Omental fat pad (tissue), 4 donors: ENCODE measurements around the gene C5orf58. TPM values are rescaled to one million over a fixed set of nuclear protein-coding genes. Genes with fewer than 3 reads are reported as not detected.

Experiments
- ATAC-seq: fragments of 150-250 bp; one replicate; pipeline ENCODE4 v1.9.1; 2016; ENCODE audit warnings: mild to moderate bottlenecking, moderate library complexity; ENCODE audit not compliant: low FRiP score
- DNase-seq: peaks from one replicate; pipeline ENCODE4 v3.0.0-alpha.2; 2019; ENCODE audit warnings: low spot score
- CTCF ChIP-seq, 3 donors: fragments of 450-650 bp; IDR thresholded peaks; one replicate each; pipeline ENCODE4 v1.5.1; 2016 to 2017; ENCODE audit warnings: antibody characterized with exemption in 3 of 3, mild to moderate bottlenecking in 3 of 3, moderate library complexity in 2 of 3
- total RNA-seq, 4 donors: library from RNA; depleted of rRNA; stranded (reverse); fragments of >200 nt; gene quantifications; one replicate each; pipeline ENCODE4 v1.1.0, GENCODE V29; 2016

The C5orf58 gene
- total RNA-seq, 4 donors from 2014 or later: not detected

- ATAC-seq (no peak), DNase-seq (no peak)
- no peak for TF ChIP-seq CTCF (IDR thresholded peaks at IDR 0.05)
These were observed 25.8 kb upstream of the C5orf58 start for GRCh38 chr5:170206958-170207357.

- TF ChIP-seq CTCF (IDR thresholded peaks at IDR 0.05): no peak
- DNase-seq (no peak), ATAC-seq (no peak)
These were observed 21.0 kb upstream of the C5orf58 start for GRCh38 chr5:170211575-170212334.

- no peak for ATAC-seq
- TF ChIP-seq CTCF (IDR thresholded peaks at IDR 0.05): no peak
These were observed 16.4 kb upstream of the C5orf58 start for GRCh38 chr5:170216257-170216864.

GRCh38 chr5:170217831-170218230 is 15.0 kb upstream of the C5orf58 start:
- no peak for DNase-seq

More at GRCh38 chr5:170216257-170216864, 16.4 kb upstream of the C5orf58 start:
- no peak for DNase-seq

GRCh38 chr5:170218726-170219125 is 14.1 kb upstream of the C5orf58 start:
- no peak for TF ChIP-seq CTCF (IDR thresholded peaks at IDR 0.05)
- ATAC-seq (no peak), DNase-seq (no peak)

More at GRCh38 chr5:170217831-170218230, 15.0 kb upstream of the C5orf58 start:
- no peak for TF ChIP-seq CTCF (IDR thresholded peaks at IDR 0.05)
- ATAC-seq: no peak

- ATAC-seq (no peak), DNase-seq (no peak)
- no peak for TF ChIP-seq CTCF (IDR thresholded peaks at IDR 0.05)
These were observed 13.2 kb upstream of the C5orf58 start for GRCh38 chr5:170219615-170220014.

GRCh38 chr5:170220191-170220590 is 12.6 kb upstream of the C5orf58 start:
- DNase-seq (no peak), ATAC-seq (no peak)
- no peak for TF ChIP-seq CTCF (IDR thresholded peaks at IDR 0.05)
